HCT116 (cell line): ENCODE results near the gene B3GALT6. TPM values are rescaled to one million over a fixed set of nuclear protein-coding genes. Genes with fewer than 3 reads are reported as not detected.

ENCODE experiments used
- ATAC-seq: fragments of 200-7000 bp; cut with Tn5 transposase; 2 replicates; pipeline ENCODE4 v1.9.1; 2020; ENCODE audit warnings: mild to moderate bottlenecking, moderate library complexity
- BruUV-seq: library from RNA; stranded (reverse); fragments of 400-500 nt; replicated peaks from 2 replicates; lab custom pipeline; 2021; lab: Mats Ljungman, UMichigan
- CTCF ChIA-PET: fragments of 300-600 bp; sonication (Branson Sonifier 250); formaldehyde crosslinking; loops from one replicate; lab custom pipeline; 2021; ENCODE audit warnings: antibody characterized with exemption; lab: Charles Lee
- POLR2A ChIA-PET: fragments of 300-600, 350-600 bp; sonication (Branson Sonifier 250); formaldehyde crosslinking; loops from one replicate; lab custom pipeline; 2021; ENCODE audit warnings: antibody characterized with exemption; lab: Charles Lee
- RAD21 ChIA-PET, 2 experiments: fragments of 300-600 bp; sonication (Branson Sonifier 250); formaldehyde crosslinking; loops; one replicate each; lab custom pipeline; 2023; ENCODE audit warnings: low total read pairs in 2 of 2; ENCODE audit not compliant: uncharacterized antibody in 2 of 2, unreplicated experiment in 2 of 2, low non-redundant PET in 1 of 2; lab: Charles Lee
- DNase-seq: peaks from one replicate; pipeline ENCODE4 v3.0.0-alpha.2; 2010; ENCODE audit warnings: low read depth, low spot score
- H2AFZ ChIP-seq: fragments of 200-600 bp; shearing (Covaris generic), sonication (generic); 2 replicates; pipeline ENCODE4 v1.6.1; 2017; ENCODE audit warnings: low read depth, mixed run types, mixed read lengths, antibody characterized with exemption, low read length; ENCODE audit not compliant: poor library complexity, severe bottlenecking
- H3K27ac ChIP-seq: 2 replicates; pipeline ENCODE4 v1.5.1; 2012; ENCODE audit warnings: low read depth, low read length
- H3K27me3 ChIP-seq: fragments of 200-600 bp; sonication (generic); 2 replicates; pipeline ENCODE4 v1.6.1; 2016; ENCODE audit warnings: mixed run types, low read length, mixed read lengths; ENCODE audit not compliant: insufficient read depth
- H3K36me3 ChIP-seq, 2 experiments: fragments of 200-500 bp in 1 of 2; fragments of 200-600 bp in 1 of 2; sonication (Bioruptor generic) in 1 of 2; sonication (generic) in 1 of 2; 2 replicates each; pipeline versions ENCODE4 v1.5.1 to v1.6.1; 2014 to 2016; ENCODE audit warnings: low read length in 2 of 2, inconsistent platforms in 1 of 2, mixed read lengths in 1 of 2, mixed run types in 1 of 2; ENCODE audit not compliant: insufficient read depth in 2 of 2, control insufficient read depth in 1 of 2
- H3K4me1 ChIP-seq, 2 experiments: fragments of 200-600 bp in 1 of 2; sonication (generic) in 1 of 2; 2 replicates each; pipeline versions ENCODE4 v1.5.1 to v1.6.1; 2012 to 2017; ENCODE audit warnings: low read length in 2 of 2, inconsistent platforms in 1 of 2, mild to moderate bottlenecking in 1 of 2, mixed read lengths in 1 of 2, mixed run types in 1 of 2, moderate library complexity in 1 of 2; ENCODE audit not compliant: insufficient read depth in 2 of 2, control insufficient read depth in 1 of 2
- H3K4me2 ChIP-seq: fragments of 200-600 bp; sonication (generic); 2 replicates; pipeline ENCODE4 v1.6.1; 2017; ENCODE audit warnings: mixed run types, low read length, mixed read lengths
- H3K4me3 ChIP-seq, 2 experiments: fragments of 200-600 bp in 1 of 2; sonication (generic) in 1 of 2; replicated peaks in 1 of 2; 2 replicates each; pipeline ENCODE4 v1.5.1; 2011 to 2016; ENCODE audit warnings: low read length in 2 of 2, control low read depth in 1 of 2, low read depth in 1 of 2, mild to moderate bottlenecking in 1 of 2, mixed read lengths in 1 of 2, mixed run types in 1 of 2
- H3K79me2 ChIP-seq: fragments of 200-600 bp; sonication (generic); 2 replicates; pipeline ENCODE4 v1.6.1; 2017; ENCODE audit warnings: mild to moderate bottlenecking, mixed run types, low read length, moderate library complexity, mixed read lengths; ENCODE audit not compliant: insufficient read depth
- H3K9ac ChIP-seq: fragments of 200-600 bp; sonication (generic); 2 replicates; pipeline ENCODE4 v1.6.1; 2016; ENCODE audit warnings: low read length, mixed read lengths
- H3K9me2 ChIP-seq: fragments of 200-600 bp; sonication (generic), shearing (Covaris generic); 2 replicates; pipeline ENCODE4 v1.6.1; 2017; ENCODE audit warnings: mixed run types, mild to moderate bottlenecking, moderate library complexity; ENCODE audit not compliant: insufficient read depth
- H3K9me3 ChIP-seq, 2 experiments: fragments of 200-500 bp in 1 of 2; fragments of 200-600 bp in 1 of 2; sonication (Bioruptor generic) in 1 of 2; sonication (generic) in 1 of 2; 2 replicates each; pipeline ENCODE4 v1.6.1; 2014 to 2017; ENCODE audit warnings: low read length in 2 of 2, mixed read lengths in 2 of 2, inconsistent platforms in 1 of 2, low read depth in 1 of 2, mild to moderate bottlenecking in 1 of 2, mixed run types in 1 of 2, moderate library complexity in 1 of 2; ENCODE audit not compliant: control insufficient read depth in 1 of 2, insufficient read depth in 1 of 2
- H4K20me1 ChIP-seq: fragments of 200-600 bp; sonication (generic), shearing (Covaris generic); 2 replicates; pipeline ENCODE4 v1.6.1; 2017; ENCODE audit warnings: mixed run types, mild to moderate bottlenecking, moderate library complexity; ENCODE audit not compliant: insufficient read depth
- ATF3 ChIP-seq: IDR thresholded peaks from 2 replicates; pipeline ENCODE4 v1.6.1; 2012
- CBX3 ChIP-seq: IDR thresholded peaks from 2 replicates; pipeline ENCODE4 v1.6.1; 2012; ENCODE audit warnings: low read depth
- EGR1 ChIP-seq: IDR thresholded peaks from 2 replicates; pipeline ENCODE4 v1.6.1; 2012; ENCODE audit warnings: low read depth
- EZH2phosphoT487 ChIP-seq: fragments of 200-600 bp; IDR thresholded peaks from 2 replicates; pipeline ENCODE4 v1.6.1; 2018; ENCODE audit warnings: antibody characterized with exemption, borderline replicate concordance
- JUND ChIP-seq: IDR thresholded peaks from 2 replicates; pipeline ENCODE4 v1.6.1; 2012
- MAX ChIP-seq: IDR thresholded peaks from 2 replicates; pipeline ENCODE4 v1.6.1; 2012
- POLR2A ChIP-seq: IDR thresholded peaks from 2 replicates; pipeline ENCODE4 v1.7.0; 2011; ENCODE audit warnings: borderline replicate concordance; ENCODE audit not compliant: insufficient read depth, insufficient read length; ENCODE audit errors: extremely low read depth
- POLR2AphosphoS5 ChIP-seq: IDR thresholded peaks from 2 replicates; pipeline ENCODE4 v1.6.1; 2011; ENCODE audit warnings: mild to moderate bottlenecking, low read depth, low read length, moderate library complexity
- RAD21 ChIP-seq: IDR thresholded peaks from 2 replicates; pipeline ENCODE4 v1.6.1; 2012; ENCODE audit warnings: low read depth, mild to moderate bottlenecking
- SIN3A ChIP-seq: IDR thresholded peaks from 2 replicates; pipeline ENCODE4 v1.6.1; 2012; ENCODE audit warnings: low read depth
- SP1 ChIP-seq: IDR thresholded peaks from 2 replicates; pipeline ENCODE4 v1.6.1; 2012; ENCODE audit warnings: low read depth
- TCF7L2 ChIP-seq: IDR thresholded peaks from 2 replicates; pipeline ENCODE4 v1.7.0; 2011; ENCODE audit warnings: borderline replicate concordance, inconsistent platforms; ENCODE audit not compliant: insufficient read depth, insufficient read length; ENCODE audit errors: extremely low read depth
- YY1 ChIP-seq: IDR thresholded peaks from 2 replicates; pipeline ENCODE4 v1.6.1; 2011; ENCODE audit warnings: low read length, low read depth, moderate library complexity, mild to moderate bottlenecking; ENCODE audit not compliant: insufficient replicate concordance; ENCODE audit errors: extremely low read depth
- ZBTB33 ChIP-seq: IDR thresholded peaks from 2 replicates; pipeline ENCODE4 v1.6.1; 2011; ENCODE audit warnings: mild to moderate bottlenecking, low read length, moderate library complexity; ENCODE audit not compliant: insufficient replicate concordance; ENCODE audit errors: extremely low read depth
- intact Hi-C: fragments of 100-400 bp; cut with micrococcal nuclease; formaldehyde crosslinking; loops from 2 replicates; pipeline ENCODE4 v1.10.0; 2022
- total RNA-seq: library from RNA; stranded (reverse); gene quantifications from one replicate; pipeline ENCODE4 v1.2.1, GENCODE V29; 2021; ENCODE audit not compliant: unreplicated experiment

B3GALT6 gene
- total RNA-seq, 1 experiment from 2014 or later: 16.3 TPM

- no peaks in the 10 kb centered on the region for H3K9me2 ChIP-seq
- H4K20me1 ChIP-seq: no peaks in the 10 kb centered on the region
- ChIA-PET CTCF (no interaction called here), POLR2A (no interaction called here), RAD21 (no interaction called here)
- peaks cover 0 to 5% of the 10 kb centered on the region in 2 experiments; a peak in 1 of 4 replicates for H3K4me1 ChIP-seq
- intact Hi-C loops: no loop called here
- no peaks in the 10 kb centered on the region for H3K27me3 ChIP-seq
- H3K9ac ChIP-seq: no peak overlapping the region
- no peak overlapping the region for H3K27ac ChIP-seq
- H3K4me2 ChIP-seq: no peak overlapping the region
- H3K9me3 ChIP-seq: no peaks in the 10 kb centered on the region
- DNase-seq (no peak), ATAC-seq (no peak)
- peaks cover 38% of the 10 kb centered on the region for H3K79me2 ChIP-seq
- no peak overlapping the region for H2AFZ ChIP-seq
- 0 out of 2 replicates have a peak, but pooled peaks have one; percentile 20 for TF ChIP-seq POLR2AphosphoS5
- TF ChIP-seq MAX: no peak
- H3K4me3 ChIP-seq: no peak overlapping the region
- H3K36me3 ChIP-seq: peaks cover 21 to 47% of the 10 kb centered on the region in 2 experiments; a peak in 3 of 4 replicates
- BruUV-seq: no TSS peak
These were observed 30.7 kb downstream of the B3GALT6 start for GRCh38 chr1:1262758-1263157.

GRCh38 chr1:1264026-1264425, 32.0 kb downstream of the B3GALT6 start:
- no peak overlapping the region for H3K27ac ChIP-seq
- H3K9ac ChIP-seq: no peak overlapping the region
- H3K27me3 ChIP-seq: no peaks in the 10 kb centered on the region
- peaks cover 0 to 5% of the 10 kb centered on the region in 2 experiments; a peak in 1 of 4 replicates for H3K4me1 ChIP-seq
- H3K36me3 ChIP-seq: peaks cover 21 to 39% of the 10 kb centered on the region in 2 experiments; a peak in 3 of 4 replicates
- RAD21 ChIA-PET: no interaction called here
- no peak for DNase-seq
- no peak for ATAC-seq
- H3K79me2 ChIP-seq: peaks cover 50% of the 10 kb centered on the region
- no peak overlapping the region for H3K4me2 ChIP-seq
- TF ChIP-seq POLR2A (no peak), EGR1 (no peak), ZBTB33 (no peak), ATF3 (no peak), YY1 (no peak), TCF7L2 (no peak), SP1 (no peak), POLR2AphosphoS5 (no peak), MAX (no peak), CBX3 (no peak), EZH2phosphoT487 (no peak), JUND (no peak), SIN3A (no peak), RAD21 (no peak)
- TF ChIP-seq, all 23 proteins: peak for 0
- CTCF ChIA-PET: no interaction called here
- no peak overlapping the region for H2AFZ ChIP-seq
- no peak overlapping the region for H3K4me3 ChIP-seq
- intact Hi-C loops: no loop called here
- H3K9me2 ChIP-seq: no peaks in the 10 kb centered on the region
- POLR2A ChIA-PET: no interaction called here
- no TSS peak for BruUV-seq
- no peaks in the 10 kb centered on the region for H4K20me1 ChIP-seq
- H3K9me3 ChIP-seq: no peaks in the 10 kb centered on the region
